Cardiac atrium fibroblast (primary cell): ENCODE results near the gene OR4M2. TPM values are rescaled to one million over a fixed set of nuclear protein-coding genes. Genes with fewer than 3 reads are reported as not detected.

Experiments used
- total RNA-seq: library from RNA; depleted of rRNA; stranded (reverse); fragments of >200 nt; gene quantifications from 2 replicates; pipeline ENCODE4 v1.2.3, GENCODE V29; 2015

OR4M2 gene, protein sequence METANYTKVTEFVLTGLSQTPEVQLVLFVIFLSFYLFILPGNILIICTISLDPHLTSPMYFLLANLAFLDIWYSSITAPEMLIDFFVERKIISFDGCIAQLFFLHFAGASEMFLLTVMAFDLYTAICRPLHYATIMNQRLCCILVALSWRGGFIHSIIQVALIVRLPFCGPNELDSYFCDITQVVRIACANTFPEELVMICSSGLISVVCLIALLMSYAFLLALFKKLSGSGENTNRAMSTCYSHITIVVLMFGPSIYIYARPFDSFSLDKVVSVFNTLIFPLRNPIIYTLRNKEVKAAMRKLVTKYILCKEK
- not detected in 2 replicates for total RNA-seq

DNA sequence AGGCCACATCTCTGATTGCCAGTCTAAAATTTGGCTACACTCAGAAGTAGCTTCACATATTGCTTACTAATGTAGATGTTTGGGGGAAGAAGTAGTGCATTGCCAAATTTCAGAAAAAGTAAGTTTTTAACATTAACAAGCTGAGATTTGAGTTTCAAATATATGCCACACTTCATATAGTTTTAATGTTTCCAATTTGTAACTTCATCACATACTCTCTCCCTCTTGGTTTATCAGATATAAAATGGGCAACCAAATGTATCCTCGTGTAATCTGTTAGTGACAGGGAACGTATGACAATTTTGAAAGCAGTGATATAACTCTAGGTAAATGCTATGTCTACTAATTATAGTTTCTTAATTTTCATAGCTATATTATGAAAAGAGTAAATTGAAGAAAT lies at the start of gene OR4M2:
Gene OR4M2 (plus strand): TSS at position 301 of the 400 bp plus-strand sequence. CDS start 98 bp downstream, at position 399.

Other genes with a start within 250 kb of the OR4M2 start
- not detected in 2 replicates for gene POTEB, start 202.8 kb upstream of the OR4M2 start, total RNA-seq